Smooth muscle cell (in vitro differentiated cells): ENCODE results near the gene SLC36A4. TPM values are rescaled to one million over a fixed set of nuclear protein-coding genes. Genes with fewer than 3 reads are reported as not detected.

Experiments used
- DNase-seq: peaks from one replicate; lab custom pipeline; 2025; ENCODE audit not compliant: unreplicated experiment; lab: John Stamatoyannopoulos, UW
- H2AFZ ChIP-seq: fragments of 200-600 bp; sonication (generic); 2 replicates; pipeline ENCODE4 v1.6.0; 2016; ENCODE audit warnings: antibody characterized with exemption, low read depth, mild to moderate bottlenecking
- H3F3A ChIP-seq: fragments of 200-600 bp; sonication (generic); 2 replicates; pipeline ENCODE4 v1.6.0; 2017; ENCODE audit warnings: antibody characterized with exemption, low read depth
- H3K27ac ChIP-seq: fragments of 200-600 bp; sonication (generic); 2 replicates; pipeline ENCODE4 v1.5.1; 2016; ENCODE audit warnings: low read depth, mild to moderate bottlenecking
- H3K27me3 ChIP-seq: fragments of 200-600 bp; sonication (generic); 2 replicates; pipeline ENCODE4 v1.6.1; 2016; ENCODE audit warnings: low read depth, mild to moderate bottlenecking
- H3K36me3 ChIP-seq: fragments of 200-600 bp; sonication (generic); 2 replicates; pipeline ENCODE4 v1.5.1; 2016; ENCODE audit warnings: low read depth
- H3K4me1 ChIP-seq: fragments of 200-600 bp; sonication (generic); 2 replicates; pipeline ENCODE4 v1.5.1; 2016; ENCODE audit warnings: low read depth
- H3K4me2 ChIP-seq: fragments of 200-600 bp; sonication (generic); 2 replicates; pipeline ENCODE4 v1.6.0; 2016; ENCODE audit warnings: mild to moderate bottlenecking
- H3K4me3 ChIP-seq: fragments of 200-600 bp; sonication (generic); 2 replicates; pipeline ENCODE4 v1.5.1; 2016; ENCODE audit warnings: mild to moderate bottlenecking
- H3K79me2 ChIP-seq: fragments of 200-600 bp; sonication (generic); 2 replicates; pipeline ENCODE4 v1.6.0; 2016; ENCODE audit warnings: low read depth, mild to moderate bottlenecking
- H3K9ac ChIP-seq: fragments of 200-600 bp; sonication (generic); 2 replicates; pipeline ENCODE4 v1.6.0; 2016; ENCODE audit warnings: low read depth
- H3K9me3 ChIP-seq: fragments of 200-600 bp; sonication (generic); replicated peaks from 2 replicates; pipeline ENCODE4 v1.5.1; 2016; ENCODE audit warnings: low read depth
- H4K20me1 ChIP-seq: fragments of 200-600 bp; sonication (generic); 2 replicates; pipeline ENCODE4 v1.6.0; 2016; ENCODE audit warnings: low read depth
- WGBS: methylation state at CpG from one replicate; pipeline ENCODE4 v1.1.7; 2016; ENCODE audit warnings: low lambda C conversion rate; 5-methylcytosine and 5-hydroxymethylcytosine counted together
- polyA plus RNA-seq: library from polyadenylated mRNA; unstranded; fragments of >200 nt; fragmentation: Nextera tagmentation; extraction: Ambion mirVana; gene quantifications from 2 replicates; pipeline ENCODE4 v1.2.1, GENCODE V29; 2016
- total RNA-seq: library from RNA; depleted of rRNA; stranded (reverse); fragments of >200 nt; gene quantifications from 2 replicates; pipeline ENCODE4 v1.2.3, GENCODE V29; 2014
- TF ChIP-seq, protein P1 (sequence below): fragments of 200-600 bp; sonication (generic); IDR thresholded peaks from 2 replicates; pipeline ENCODE4 v1.5.1; 2017; ENCODE audit warnings: borderline replicate concordance, mild to moderate bottlenecking, antibody characterized with exemption; ENCODE audit not compliant: insufficient read depth, poor library complexity, severe bottlenecking

Gene SLC36A4
- total and polyA plus RNA-seq, 2 experiments from 2014 or later: 30.5 to 48.6 TPM

DNA sequence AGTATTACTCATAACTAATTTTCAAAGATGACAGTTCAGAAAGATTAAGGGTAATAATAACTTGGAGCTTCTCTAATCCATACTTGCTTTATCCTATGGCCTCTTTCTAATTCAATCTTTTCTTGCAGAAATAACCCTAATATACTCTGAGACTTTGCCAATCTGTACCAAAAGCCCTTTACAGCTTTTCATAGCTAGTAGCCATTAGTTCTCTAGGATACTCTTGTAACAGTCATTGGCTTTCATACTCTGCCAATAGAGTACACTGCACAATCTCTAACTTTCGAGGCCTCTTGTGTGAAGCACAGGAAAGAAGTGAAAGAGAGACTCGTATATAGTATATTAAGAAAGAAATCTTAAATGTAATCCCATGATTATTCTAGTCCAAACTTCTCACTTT lies 38.1 kb downstream of the SLC36A4 start:
- DNase-seq: no peak
- H2AFZ ChIP-seq: no peak overlapping the region
- no peak overlapping the region for H3K4me3 ChIP-seq
- WGBS: 95% methylated on average over 2 of the region's 2 CpGs
- H3K27me3 ChIP-seq: no peaks in the 10 kb centered on the region
- no peak overlapping the region for H3K4me2 ChIP-seq
- no peaks in the 10 kb centered on the region for H3F3A ChIP-seq
- H3K79me2 ChIP-seq: no peaks in the 10 kb centered on the region
- H3K9ac ChIP-seq: no peak overlapping the region
- H3K27ac ChIP-seq: no peak overlapping the region
- H3K4me1 ChIP-seq: no peaks in the 10 kb centered on the region
- H3K9me3 ChIP-seq: no peaks in the 10 kb centered on the region
- H4K20me1 ChIP-seq: no peaks in the 10 kb centered on the region
- TF ChIP-seq, protein P1, sequence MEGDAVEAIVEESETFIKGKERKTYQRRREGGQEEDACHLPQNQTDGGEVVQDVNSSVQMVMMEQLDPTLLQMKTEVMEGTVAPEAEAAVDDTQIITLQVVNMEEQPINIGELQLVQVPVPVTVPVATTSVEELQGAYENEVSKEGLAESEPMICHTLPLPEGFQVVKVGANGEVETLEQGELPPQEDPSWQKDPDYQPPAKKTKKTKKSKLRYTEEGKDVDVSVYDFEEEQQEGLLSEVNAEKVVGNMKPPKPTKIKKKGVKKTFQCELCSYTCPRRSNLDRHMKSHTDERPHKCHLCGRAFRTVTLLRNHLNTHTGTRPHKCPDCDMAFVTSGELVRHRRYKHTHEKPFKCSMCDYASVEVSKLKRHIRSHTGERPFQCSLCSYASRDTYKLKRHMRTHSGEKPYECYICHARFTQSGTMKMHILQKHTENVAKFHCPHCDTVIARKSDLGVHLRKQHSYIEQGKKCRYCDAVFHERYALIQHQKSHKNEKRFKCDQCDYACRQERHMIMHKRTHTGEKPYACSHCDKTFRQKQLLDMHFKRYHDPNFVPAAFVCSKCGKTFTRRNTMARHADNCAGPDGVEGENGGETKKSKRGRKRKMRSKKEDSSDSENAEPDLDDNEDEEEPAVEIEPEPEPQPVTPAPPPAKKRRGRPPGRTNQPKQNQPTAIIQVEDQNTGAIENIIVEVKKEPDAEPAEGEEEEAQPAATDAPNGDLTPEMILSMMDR: no peak
- H3K36me3 ChIP-seq: peaks cover 11% of the 10 kb centered on the region

DNA sequence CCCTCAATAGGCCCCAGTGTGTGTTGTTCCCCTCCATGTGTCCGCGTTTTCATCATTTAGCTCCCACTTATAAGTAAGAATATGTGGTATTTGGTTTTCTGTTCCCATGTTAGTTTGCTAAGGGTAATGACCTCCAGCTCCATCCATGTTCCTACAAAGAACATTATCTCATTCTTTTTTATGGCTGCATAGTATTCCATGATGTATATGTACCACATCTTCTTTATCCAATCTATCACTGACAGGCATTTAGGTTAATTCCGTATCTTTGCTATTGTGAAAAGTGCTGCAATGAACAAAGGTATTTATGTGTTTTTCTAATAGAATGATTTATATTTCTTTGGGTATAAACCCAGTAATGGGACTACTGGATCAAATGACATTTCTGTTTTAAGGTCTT lies 42.1 kb downstream of the SLC36A4 start:
- 99% methylated on average over 3 of the region's 3 CpGs for WGBS
- no peaks in the 10 kb centered on the region for H3K79me2 ChIP-seq
- peaks cover 11% of the 10 kb centered on the region for H3K36me3 ChIP-seq
- no peak overlapping the region for H3K9ac ChIP-seq
- no peaks in the 10 kb centered on the region for H3K9me3 ChIP-seq
- H3K4me1 ChIP-seq: no peaks in the 10 kb centered on the region
- H4K20me1 ChIP-seq: no peaks in the 10 kb centered on the region
- H3K4me2 ChIP-seq: no peak overlapping the region
- no peak for DNase-seq
- no peaks in the 10 kb centered on the region for H3K27me3 ChIP-seq
- H3K4me3 ChIP-seq: no peak overlapping the region
- no peak overlapping the region for H3K27ac ChIP-seq
- no peaks in the 10 kb centered on the region for H3F3A ChIP-seq
- TF ChIP-seq, protein P1: no peak
- H2AFZ ChIP-seq: no peak overlapping the region

DNA sequence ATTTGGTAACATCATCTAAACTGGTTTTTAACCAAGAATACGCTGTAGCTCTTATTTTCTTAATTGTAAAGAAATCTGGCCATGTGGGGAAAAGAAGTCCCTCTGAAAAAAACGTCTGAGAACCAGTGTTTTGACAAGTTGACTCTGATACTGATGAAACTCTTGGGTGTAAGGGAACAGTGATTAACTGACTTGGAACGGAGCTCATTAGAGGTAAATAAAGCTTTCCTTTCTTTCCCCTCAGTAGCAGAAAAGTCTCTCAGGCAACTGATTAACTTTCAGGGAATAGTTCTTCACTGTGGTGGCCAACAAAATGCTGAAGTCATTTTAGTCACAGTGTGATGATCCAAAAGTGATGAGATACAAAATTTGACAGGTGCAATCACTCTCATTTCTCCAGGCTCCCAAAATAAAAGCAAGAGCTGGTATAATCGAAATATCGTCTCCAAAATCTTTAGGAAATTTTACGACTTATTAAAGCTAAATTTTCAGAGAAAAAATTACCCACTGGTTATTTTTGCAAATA lies 52.3 kb downstream of the SLC36A4 start:
- Histone ChIP-seq H3F3A (no peaks in the 10 kb centered on the region), H2AFZ (no peak overlapping the region), H3K4me3 (no peak overlapping the region), H3K79me2 (no peaks in the 10 kb centered on the region), H3K36me3 (no peaks in the 10 kb centered on the region), H3K9me3 (no peaks in the 10 kb centered on the region), H4K20me1 (no peaks in the 10 kb centered on the region), H3K4me2 (no peak overlapping the region), H3K27me3 (no peaks in the 10 kb centered on the region), H3K27ac (no peak overlapping the region), H3K9ac (no peak overlapping the region), H3K4me1 (no peaks in the 10 kb centered on the region)
- no peak for DNase-seq
- WGBS: 87% methylated on average over 6 of the region's 6 CpGs
- TF ChIP-seq, protein P1: no peak

DNA sequence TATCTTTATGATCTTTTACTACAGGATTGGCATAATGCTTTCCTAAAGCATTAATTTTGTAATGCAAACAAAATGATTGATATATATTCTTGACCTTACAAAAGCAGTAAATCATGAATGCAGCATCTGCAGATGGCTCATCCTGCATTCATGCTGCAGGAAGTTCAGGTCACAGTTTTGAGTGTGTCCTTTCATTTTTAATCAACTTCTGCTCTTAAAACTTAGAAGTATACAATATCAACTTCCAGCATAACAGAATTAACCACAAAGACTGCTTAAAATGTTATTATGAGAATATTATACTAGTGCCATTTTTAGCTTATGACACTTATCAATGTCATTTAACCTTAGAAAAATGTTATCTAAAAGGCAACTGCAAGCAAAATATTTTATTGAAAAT lies 54.0 kb downstream of the SLC36A4 start:
- no peaks in the 10 kb centered on the region for H3K9me3 ChIP-seq
- no peak for DNase-seq
- H3K4me3 ChIP-seq: no peak overlapping the region
- no peak overlapping the region for H3K4me2 ChIP-seq
- no peak overlapping the region for H3K27ac ChIP-seq
- no peaks in the 10 kb centered on the region for H3K36me3 ChIP-seq
- no peak overlapping the region for H3K9ac ChIP-seq
- H4K20me1 ChIP-seq: no peaks in the 10 kb centered on the region
- no peaks in the 10 kb centered on the region for H3K4me1 ChIP-seq
- H3K79me2 ChIP-seq: no peaks in the 10 kb centered on the region
- no peaks in the 10 kb centered on the region for H3K27me3 ChIP-seq
- TF ChIP-seq, protein P1: no peak
- no peak overlapping the region for H2AFZ ChIP-seq
- H3F3A ChIP-seq: no peaks in the 10 kb centered on the region
